ENCODE measurements around the gene PIK3R5. TPM values are rescaled to one million over a fixed set of nuclear protein-coding genes. Genes with fewer than 3 reads are reported as not detected.

The PIK3R5 gene
- total and polyA plus RNA-seq, 2 donors (not counting 1 experiment from before 2014, with no cell fraction given): 63.1 to 70.0 TPM

- no peak for TF ChIP-seq EZH2 (IDR thresholded peaks at IDR 0.05; ENCODE audit: borderline replicate concordance, insufficient read depth, low read depth, low read length, poor library complexity, severe bottlenecking)
- TF ChIP-seq CTCF (IDR thresholded peaks at IDR 0.05): no peak
- Histone ChIP-seq H3K36me3 (replicated peaks in 1 of 2; ENCODE audit: control extremely low read depth in 1 of 2, control insufficient read depth in 1 of 2, extremely low read depth in 1 of 2, insufficient read depth in 2 of 2, low read length in 1 of 2) (no peaks in the 10 kb centered on the region), H3K4me1 (ENCODE audit: control insufficient read depth in 2 of 2, insufficient read depth in 2 of 2, low read length in 2 of 2) (no peaks in the 10 kb centered on the region), H3K27ac (ENCODE audit: low read length in 2 of 2) (no peak overlapping the region), H3K9ac (ENCODE audit: low read length) (no peak overlapping the region), H3K9me3 (ENCODE audit: control extremely low read depth in 1 of 3, control insufficient read depth in 2 of 3, insufficient read depth in 1 of 3, low read length in 2 of 3) (no peaks in the 10 kb centered on the region), H4K20me1 (ENCODE audit: control insufficient read depth, insufficient read depth, low read length, poor library complexity, severe bottlenecking) (no peaks in the 10 kb centered on the region), H3K27me3 (replicated peaks in 1 of 4; ENCODE audit: control extremely low read depth in 1 of 4, control insufficient read depth in 3 of 4, insufficient read depth in 4 of 4, low read length in 3 of 4) (no peaks in the 10 kb centered on the region), H3K79me2 (ENCODE audit: control insufficient read depth, insufficient read depth, low read length) (no peaks in the 10 kb centered on the region), H2AFZ (ENCODE audit: insufficient read depth, low read depth, low read length, poor library complexity, severe bottlenecking) (no peak overlapping the region), H3K4me3 (ENCODE audit: control extremely low read depth in 1 of 5, extremely low read depth in 1 of 5, insufficient read depth in 1 of 5, low read depth in 2 of 5, low read length in 4 of 5) (no peak overlapping the region), H3K4me2 (replicated peaks; ENCODE audit: low read depth, low read length, poor library complexity, severe bottlenecking) (no peak overlapping the region)
- no CpG with 5 or more reads among the region's 1 CpG for WGBS (ENCODE audit: insufficient coverage)
- ChIA-PET CTCF (interaction anchor here (0.7 to 1.1 kb wide), 2 partner anchors 18 to 21 kb away, joined by 3 read pairs; no protein-coding TSS in a partner anchor), POLR2A (no interaction called here)
- intact Hi-C loops (cut with micrococcal nuclease): no loop called here
- Mint-ChIP-seq H3K4me1 (no peaks in the 10 kb centered on the region), H3K27me3 (no peaks in the 10 kb centered on the region), H3K4me3 (no peak overlapping the region), H3K9me3 (ENCODE audit: insufficient read depth) (no peaks in the 10 kb centered on the region), H3K27ac (no peak overlapping the region)
- ATAC-seq (ENCODE audit: low read depth) (no peak), DNase-seq (no peak)
Observed at GRCh38 chr17:8976638-8977037, 11.1 kb upstream of the PIK3R5 start.

- ChIA-PET POLR2A (no interaction called here), CTCF (interaction anchor here (0.8 kb wide), 1 partner anchor 565 kb away, joined by 3 read pairs; no protein-coding TSS in a partner anchor)
- no peaks in the 10 kb centered on the region for H3K36me3 ChIP-seq (replicated peaks in 1 of 2; ENCODE audit: control extremely low read depth in 1 of 2, control insufficient read depth in 1 of 2, extremely low read depth in 1 of 2, insufficient read depth in 2 of 2, low read length in 1 of 2)
- no peaks in the 10 kb centered on the region for H3K27me3 ChIP-seq (replicated peaks in 1 of 4; ENCODE audit: control extremely low read depth in 1 of 4, control insufficient read depth in 3 of 4, insufficient read depth in 4 of 4, low read length in 3 of 4)
- no peak for TF ChIP-seq EZH2 (IDR thresholded peaks at IDR 0.05; ENCODE audit: borderline replicate concordance, insufficient read depth, low read depth, low read length, poor library complexity, severe bottlenecking)
- TF ChIP-seq CTCF (IDR thresholded peaks at IDR 0.05): no peak
- H3K4me1 ChIP-seq (ENCODE audit: control insufficient read depth in 2 of 2, insufficient read depth in 2 of 2, low read length in 2 of 2): no peaks in the 10 kb centered on the region
- no peak overlapping the region for H3K4me3 ChIP-seq (ENCODE audit: control extremely low read depth in 1 of 5, extremely low read depth in 1 of 5, insufficient read depth in 1 of 5, low read depth in 2 of 5, low read length in 4 of 5)
- peaks cover 4% of the 10 kb centered on the region for H3K9me3 Mint-ChIP-seq (ENCODE audit: insufficient read depth)
- no peaks in the 10 kb centered on the region for H3K79me2 ChIP-seq (ENCODE audit: control insufficient read depth, insufficient read depth, low read length)
- peaks cover 0 to 7% (median 1%) of the 10 kb centered on the region in 3 donors for H3K9me3 ChIP-seq (ENCODE audit: control extremely low read depth in 1 of 3, control insufficient read depth in 2 of 3, insufficient read depth in 1 of 3, low read length in 2 of 3)
- H3K4me2 ChIP-seq (replicated peaks; ENCODE audit: low read depth, low read length, poor library complexity, severe bottlenecking): no peak overlapping the region
- no peak overlapping the region for H3K27ac ChIP-seq (ENCODE audit: low read length in 2 of 2)
- DNase-seq (no peak), ATAC-seq (ENCODE audit: low read depth) (no peak)
- H3K4me3 Mint-ChIP-seq: no peak overlapping the region
- no peak overlapping the region for H3K9ac ChIP-seq (ENCODE audit: low read length)
- H3K27me3 Mint-ChIP-seq: no peaks in the 10 kb centered on the region
- no peak overlapping the region for H3K27ac Mint-ChIP-seq
- WGBS (ENCODE audit: insufficient coverage): 95% methylated on average over 3 of the region's 9 CpGs
- H2AFZ ChIP-seq (ENCODE audit: insufficient read depth, low read depth, low read length, poor library complexity, severe bottlenecking): no peak overlapping the region
- no peaks in the 10 kb centered on the region for H4K20me1 ChIP-seq (ENCODE audit: control insufficient read depth, insufficient read depth, low read length, poor library complexity, severe bottlenecking)
- no peaks in the 10 kb centered on the region for H3K4me1 Mint-ChIP-seq
- intact Hi-C loops (cut with micrococcal nuclease): no loop called here
Observed at GRCh38 chr17:8975091-8975725, 9.7 kb upstream of the PIK3R5 start.

Measured in B cell (primary cell).